ENCODE measurements around the gene SPDYE2.
"Not testable (repeated sequence)": the region's sequence is repeated elsewhere in the genome, so short reads cannot be mapped to it uniquely, and the experiment has no call there.

DNA sequence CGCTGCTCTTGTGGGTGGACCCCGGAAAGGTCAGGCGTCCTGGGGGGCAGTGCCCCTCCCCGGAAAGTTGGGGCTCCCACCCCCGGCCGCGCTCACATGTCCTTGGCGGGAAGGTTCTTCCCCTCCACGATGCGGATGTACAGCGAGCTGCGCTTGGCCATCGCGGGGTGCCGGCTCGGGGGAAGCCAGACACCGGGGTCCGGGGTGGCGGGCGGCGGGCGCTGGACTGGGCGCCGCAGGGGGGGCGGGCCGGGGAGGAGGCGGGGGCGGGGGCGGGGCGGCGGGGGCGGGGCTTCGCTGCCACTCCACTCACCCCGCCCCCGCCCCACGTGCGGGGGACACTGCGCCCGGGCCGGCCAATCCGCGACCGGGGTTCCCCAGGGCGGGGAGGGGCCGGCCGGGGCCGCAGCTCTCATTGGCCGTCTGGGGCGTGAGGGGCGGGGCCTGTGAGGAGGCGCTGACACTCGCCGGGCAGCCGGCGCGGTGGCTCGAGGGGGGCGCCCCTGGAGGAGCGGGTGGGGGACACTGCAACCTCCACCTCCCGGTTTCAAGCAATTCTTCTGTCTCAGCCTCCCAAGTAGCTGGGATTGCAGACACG, 33.4 kb upstream of the SPDYE2 start, which contains the start of gene RASA4B:
- TF ChIP-seq, protein P1, sequence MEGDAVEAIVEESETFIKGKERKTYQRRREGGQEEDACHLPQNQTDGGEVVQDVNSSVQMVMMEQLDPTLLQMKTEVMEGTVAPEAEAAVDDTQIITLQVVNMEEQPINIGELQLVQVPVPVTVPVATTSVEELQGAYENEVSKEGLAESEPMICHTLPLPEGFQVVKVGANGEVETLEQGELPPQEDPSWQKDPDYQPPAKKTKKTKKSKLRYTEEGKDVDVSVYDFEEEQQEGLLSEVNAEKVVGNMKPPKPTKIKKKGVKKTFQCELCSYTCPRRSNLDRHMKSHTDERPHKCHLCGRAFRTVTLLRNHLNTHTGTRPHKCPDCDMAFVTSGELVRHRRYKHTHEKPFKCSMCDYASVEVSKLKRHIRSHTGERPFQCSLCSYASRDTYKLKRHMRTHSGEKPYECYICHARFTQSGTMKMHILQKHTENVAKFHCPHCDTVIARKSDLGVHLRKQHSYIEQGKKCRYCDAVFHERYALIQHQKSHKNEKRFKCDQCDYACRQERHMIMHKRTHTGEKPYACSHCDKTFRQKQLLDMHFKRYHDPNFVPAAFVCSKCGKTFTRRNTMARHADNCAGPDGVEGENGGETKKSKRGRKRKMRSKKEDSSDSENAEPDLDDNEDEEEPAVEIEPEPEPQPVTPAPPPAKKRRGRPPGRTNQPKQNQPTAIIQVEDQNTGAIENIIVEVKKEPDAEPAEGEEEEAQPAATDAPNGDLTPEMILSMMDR (conservative IDR thresholded peaks at IDR 0.05 in 1 of 2, IDR thresholded peaks at IDR 0.05 in 1 of 2; ENCODE audit: extremely low read depth in 1 of 2, insufficient read depth in 1 of 2, low read depth in 1 of 2, low read length in 2 of 2), result not testable (repeated sequence)
- TF ChIP-seq EZH2 (IDR thresholded peaks at IDR 0.05; ENCODE audit: borderline replicate concordance, low read length), result not testable (repeated sequence)
